ENCODE results near the gene R3HDM2.

- no peak for TF ChIP-seq CTCF (IDR thresholded peaks at IDR 0.05)
- no peak for TF ChIP-seq SP1 (CRISPR knock-in tag; conservative IDR thresholded peaks at IDR 0.05)
- TF ChIP-seq IRF1 (CRISPR knock-in tag; IDR thresholded peaks at IDR 0.05): no peak
- TF ChIP-seq MAX (CRISPR knock-in tag; IDR thresholded peaks at IDR 0.05): no peak
- TF ChIP-seq ATF1 (CRISPR knock-in tag; IDR thresholded peaks at IDR 0.05): no peak
- TF ChIP-seq ZNF232 (CRISPR knock-in tag; IDR thresholded peaks at IDR 0.05): no peak
- no peak for TF ChIP-seq OVOL2 (CRISPR knock-in tag; IDR thresholded peaks at IDR 0.05; ENCODE audit: borderline replicate concordance)
- TF ChIP-seq PREB (CRISPR knock-in tag; IDR thresholded peaks at IDR 0.05; ENCODE audit: borderline replicate concordance): no peak
- no peak for TF ChIP-seq ZNF281 (CRISPR knock-in tag; IDR thresholded peaks at IDR 0.05)
- TF ChIP-seq ZNF317 (CRISPR knock-in tag; IDR thresholded peaks at IDR 0.05; ENCODE audit: borderline replicate concordance, low read depth): no peak
Observed at GRCh38 chr12:57388425-57388824, 42.4 kb downstream of the R3HDM2 start.

All from WTC11 (cell line).